Mesendoderm (in vitro differentiated cells): ENCODE data around the gene TMEM79.

ENCODE experiments used
- DNase-seq: peaks from one replicate; pipeline ENCODE4 v3.0.0; 2013
- H2AK5ac ChIP-seq: 2 replicates; pipeline ENCODE4 v1.6.1; 2013; ENCODE audit warnings: low read length, inconsistent platforms
- H2BK120ac ChIP-seq: 2 replicates; pipeline ENCODE4 v1.6.1; 2013; ENCODE audit warnings: low read depth, mild to moderate bottlenecking, low read length, moderate library complexity, mixed read lengths
- H2BK15ac ChIP-seq: replicated peaks from 2 replicates; pipeline ENCODE4 v1.6.1; 2013; ENCODE audit warnings: low read depth, mild to moderate bottlenecking, moderate library complexity
- H2BK5ac ChIP-seq: 2 replicates; pipeline ENCODE4 v1.6.1; 2013; ENCODE audit warnings: low read length, inconsistent platforms
- H3K18ac ChIP-seq: 2 replicates; pipeline ENCODE4 v1.6.1; 2013; ENCODE audit warnings: mild to moderate bottlenecking, low read length, mixed read lengths
- H3K23ac ChIP-seq: one replicate; pipeline ENCODE4 v1.6.1; 2013; ENCODE audit warnings: low read length
- H3K27ac ChIP-seq: 2 replicates; pipeline ENCODE4 v1.5.1; 2013; ENCODE audit warnings: low read depth, mild to moderate bottlenecking, inconsistent platforms, low read length, moderate library complexity
- H3K27me3 ChIP-seq: 2 replicates; pipeline ENCODE4 v1.6.1; 2013; ENCODE audit warnings: low read length, control low read depth, mild to moderate bottlenecking, inconsistent platforms; ENCODE audit not compliant: insufficient read depth, poor library complexity
- H3K36me3 ChIP-seq: 2 replicates; pipeline ENCODE4 v1.6.1; 2013; ENCODE audit warnings: low read length, inconsistent platforms; ENCODE audit not compliant: control insufficient read depth, insufficient read depth
- H3K4ac ChIP-seq: one replicate; pipeline ENCODE4 v1.6.1; 2013; ENCODE audit warnings: low read depth, mild to moderate bottlenecking, low read length, moderate library complexity
- H3K4me1 ChIP-seq: 2 replicates; pipeline ENCODE4 v1.6.1; 2013; ENCODE audit warnings: low read depth, low read length, inconsistent platforms; ENCODE audit not compliant: control insufficient read depth
- H3K4me2 ChIP-seq: 2 replicates; pipeline ENCODE4 v1.6.1; 2013; ENCODE audit warnings: low read length
- H3K4me3 ChIP-seq: 2 replicates; pipeline ENCODE4 v1.5.1; 2013; ENCODE audit warnings: mild to moderate bottlenecking, low read length
- H3K56ac ChIP-seq: one replicate; pipeline ENCODE4 v1.6.1; 2013; ENCODE audit warnings: low read length
- H3K79me1 ChIP-seq: 2 replicates; pipeline ENCODE4 v1.6.1; 2013; ENCODE audit warnings: low read length, inconsistent platforms
- H3K79me2 ChIP-seq: 2 replicates; pipeline ENCODE4 v1.6.1; 2013; ENCODE audit warnings: mild to moderate bottlenecking, low read length; ENCODE audit not compliant: control insufficient read depth, insufficient read depth
- H3K9ac ChIP-seq: 2 replicates; pipeline ENCODE4 v1.6.1; 2013; ENCODE audit warnings: low read length, inconsistent platforms
- H4K5ac ChIP-seq: one replicate; pipeline ENCODE4 v1.6.1; 2013; ENCODE audit warnings: low read length
- H4K8ac ChIP-seq: one replicate; pipeline ENCODE4 v1.6.1; 2013; ENCODE audit warnings: low read depth, mild to moderate bottlenecking, control low read depth, low read length, moderate library complexity
- WGBS: extraction: QIAGEN DNeasy Blood & Tissue Kit; methylation state at CpG from one replicate; pipeline ENCODE4 v1.1.7; 2013; ENCODE audit warnings: low lambda C conversion rate, missing lambda C conversion rate; ENCODE audit not compliant: insufficient coverage; ENCODE audit errors: extremely low coverage; 5-methylcytosine and 5-hydroxymethylcytosine counted together

The TMEM79 gene

DNA sequence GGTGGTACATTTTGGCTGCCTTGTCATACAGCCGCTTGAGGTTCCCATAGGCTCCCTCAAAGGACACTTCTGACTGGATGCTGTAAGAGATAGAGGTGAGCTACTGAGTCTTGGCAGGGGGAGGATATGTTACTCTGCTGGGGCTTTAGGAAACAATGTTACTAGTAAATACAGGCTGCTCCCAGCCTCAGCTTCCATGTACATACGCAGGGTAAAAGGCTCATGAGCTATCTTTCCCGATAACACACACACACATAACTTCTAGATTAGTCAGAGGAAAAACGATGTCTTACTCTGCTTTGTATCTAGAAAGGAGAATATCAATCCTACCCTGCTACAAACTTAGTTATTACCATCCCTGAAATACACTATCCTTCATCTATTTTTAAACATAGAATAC is 15.8 kb upstream of the TMEM79 start:
- Histone ChIP-seq H3K79me2 (no peaks in the 10 kb centered on the region), H3K23ac (no peak overlapping the region), H3K4me2 (no peak overlapping the region), H3K36me3 (peaks cover 43% of the 10 kb centered on the region), H2BK5ac (no peak overlapping the region), H3K79me1 (peaks cover 2% of the 10 kb centered on the region), H3K56ac (no peak overlapping the region), H3K9ac (no peak overlapping the region), H2BK15ac (no peak overlapping the region), H4K5ac (no peak overlapping the region), H3K27me3 (no peaks in the 10 kb centered on the region), H3K4ac (no peak overlapping the region), H3K4me1 (no peaks in the 10 kb centered on the region), H3K18ac (no peak overlapping the region), H4K8ac (no peak overlapping the region), H3K27ac (no peak overlapping the region), H2AK5ac (no peak overlapping the region), H2BK120ac (no peak overlapping the region), H3K4me3 (no peak overlapping the region)
- no peak for DNase-seq
- no CpG with 5 or more reads among the region's 4 CpGs for WGBS

DNA sequence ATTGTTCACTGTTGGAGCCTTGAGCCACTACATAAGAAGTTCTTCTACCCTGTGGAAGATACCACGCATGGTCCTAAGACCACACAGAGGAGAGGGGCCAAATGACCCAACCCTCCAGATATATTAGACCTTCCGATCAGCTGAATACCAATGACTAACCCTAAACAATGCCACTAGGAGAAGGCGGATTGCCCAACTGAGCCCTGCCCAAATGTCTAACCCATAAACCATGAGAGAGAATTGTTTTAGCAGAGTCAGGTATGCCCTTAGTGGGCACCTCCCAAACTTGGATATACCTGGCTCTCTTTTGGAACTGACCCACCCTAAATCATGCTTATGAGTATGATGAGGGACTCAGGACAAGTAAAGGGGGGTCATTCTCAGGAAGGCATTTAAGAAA is 13.8 kb upstream of the TMEM79 start:
- H3K79me1 ChIP-seq = no peaks in the 10 kb centered on the region
- H3K36me3 ChIP-seq = peaks cover 44% of the 10 kb centered on the region
- H4K5ac ChIP-seq = no peak overlapping the region
- no peaks in the 10 kb centered on the region for H3K4me1 ChIP-seq
- H3K4ac ChIP-seq = no peak overlapping the region
- no peak overlapping the region for H3K4me3 ChIP-seq
- no peak for DNase-seq
- no peak overlapping the region for H2AK5ac ChIP-seq
- H3K27me3 ChIP-seq = no peaks in the 10 kb centered on the region
- no peak overlapping the region for H3K23ac ChIP-seq
- H3K4me2 ChIP-seq = no peak overlapping the region
- no peak overlapping the region for H2BK120ac ChIP-seq
- H2BK15ac ChIP-seq = no peak overlapping the region
- H3K79me2 ChIP-seq = no peaks in the 10 kb centered on the region
- H3K27ac ChIP-seq = no peak overlapping the region
- no peak overlapping the region for H3K56ac ChIP-seq
- H3K18ac ChIP-seq = no peak overlapping the region
- no peak overlapping the region for H2BK5ac ChIP-seq
- no peak overlapping the region for H4K8ac ChIP-seq
- H3K9ac ChIP-seq = no peak overlapping the region
- no CpG with 5 or more reads among the region's 3 CpGs for WGBS

DNA sequence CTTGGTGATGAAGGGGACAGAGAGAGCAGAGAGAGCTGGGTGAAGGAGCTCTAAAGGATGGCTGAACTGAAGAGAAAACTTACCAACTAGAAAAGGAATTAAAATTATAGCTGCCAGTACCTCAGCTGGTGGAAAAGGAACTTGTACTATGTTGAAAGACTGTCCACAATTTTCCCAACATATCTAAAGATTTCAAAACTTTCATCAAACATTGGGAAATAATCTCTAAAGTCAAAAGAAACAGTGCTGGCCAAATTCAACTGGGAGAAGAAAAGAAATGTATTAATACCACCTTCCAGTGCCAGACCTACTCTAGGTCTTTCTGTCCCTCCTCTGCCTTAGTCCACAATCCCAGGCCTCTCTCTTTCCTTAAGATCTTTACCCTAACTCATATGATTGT is 7.6 kb upstream of the TMEM79 start:
- H3K4me2 ChIP-seq = no peak overlapping the region
- no peak for DNase-seq
- no peak overlapping the region for H3K18ac ChIP-seq
- H4K8ac ChIP-seq = no peak overlapping the region
- no peak overlapping the region for H3K4ac ChIP-seq
- no peak overlapping the region for H2BK120ac ChIP-seq
- H2AK5ac ChIP-seq = no peak overlapping the region
- peaks cover 27% of the 10 kb centered on the region for H3K79me2 ChIP-seq
- H3K79me1 ChIP-seq = peaks cover 14% of the 10 kb centered on the region
- no peak overlapping the region for H4K5ac ChIP-seq
- H3K56ac ChIP-seq = no peak overlapping the region
- H3K4me3 ChIP-seq = no peak overlapping the region
- no peaks in the 10 kb centered on the region for H3K4me1 ChIP-seq
- H2BK5ac ChIP-seq = no peak overlapping the region
- no peaks in the 10 kb centered on the region for H3K27me3 ChIP-seq
- H3K36me3 ChIP-seq = peaks cover 21% of the 10 kb centered on the region
- no peak overlapping the region for H3K23ac ChIP-seq
- no peak overlapping the region for H3K27ac ChIP-seq
- no peak overlapping the region for H3K9ac ChIP-seq
- no peak overlapping the region for H2BK15ac ChIP-seq

DNA sequence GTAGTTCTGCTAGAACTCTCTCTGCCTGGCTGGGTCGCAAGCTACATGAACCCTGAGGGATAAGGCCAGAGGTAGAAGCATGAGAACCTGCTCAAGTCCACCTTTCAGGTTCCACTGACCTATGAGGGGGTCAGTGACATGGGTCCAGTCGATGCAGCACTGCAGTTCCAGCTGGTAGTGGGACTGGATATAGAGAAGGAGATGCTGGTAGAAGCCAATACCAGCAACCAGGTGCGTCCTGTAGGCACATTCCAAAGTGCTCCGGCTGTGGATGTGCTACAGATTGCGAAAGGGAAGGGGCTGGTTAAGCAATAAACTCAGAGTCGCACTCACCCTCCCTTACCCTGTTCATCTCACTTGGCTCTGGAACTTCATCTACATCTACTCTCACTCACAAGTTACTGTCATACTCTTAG is 7.2 kb upstream of the TMEM79 start:
- H3K36me3 ChIP-seq = peaks cover 21% of the 10 kb centered on the region
- H3K9ac ChIP-seq = no peak overlapping the region
- no peak overlapping the region for H2BK120ac ChIP-seq
- H3K4me1 ChIP-seq = no peaks in the 10 kb centered on the region
- H3K27me3 ChIP-seq = no peaks in the 10 kb centered on the region
- no peak overlapping the region for H3K56ac ChIP-seq
- H3K79me2 ChIP-seq = peaks cover 31% of the 10 kb centered on the region
- no peak overlapping the region for H2BK15ac ChIP-seq
- no peak overlapping the region for H3K18ac ChIP-seq
- no peak overlapping the region for H3K27ac ChIP-seq
- no peak for DNase-seq
- no peak overlapping the region for H2AK5ac ChIP-seq
- H2BK5ac ChIP-seq = no peak overlapping the region
- no peak overlapping the region for H3K23ac ChIP-seq
- H4K5ac ChIP-seq = no peak overlapping the region
- WGBS = no CpG with 5 or more reads among the region's 6 CpGs
- no peak overlapping the region for H3K4me3 ChIP-seq
- peaks cover 18% of the 10 kb centered on the region for H3K79me1 ChIP-seq
- no peak overlapping the region for H3K4me2 ChIP-seq
- no peak overlapping the region for H3K4ac ChIP-seq
- H4K8ac ChIP-seq = no peak overlapping the region

DNA sequence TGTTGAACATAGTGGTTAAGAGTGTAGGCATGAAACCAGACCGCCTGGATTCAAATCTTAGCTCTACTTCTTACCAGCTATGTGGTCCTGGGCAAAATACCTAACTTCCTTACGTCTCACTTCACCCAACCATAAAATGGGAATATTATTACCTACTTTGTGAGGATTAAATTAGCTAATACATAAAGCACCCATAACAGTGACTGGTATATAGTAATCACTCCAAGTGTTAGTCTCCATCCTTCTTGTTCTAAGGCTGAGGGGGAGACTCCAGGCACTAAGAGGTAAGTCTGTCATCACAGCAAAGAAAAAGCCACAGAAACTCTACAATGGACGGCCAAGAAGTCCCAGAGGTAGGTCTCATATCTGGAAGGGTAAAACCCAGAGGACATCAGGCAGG is 4.3 kb upstream of the TMEM79 start:
- Histone ChIP-seq H4K8ac (no peak overlapping the region), H3K4me3 (no peak overlapping the region), H3K36me3 (peaks cover 8% of the 10 kb centered on the region), H3K27me3 (no peaks in the 10 kb centered on the region), H3K23ac (no peak overlapping the region), H3K79me1 (peaks cover 19% of the 10 kb centered on the region), H2BK120ac (no peak overlapping the region), H3K18ac (no peak overlapping the region), H2AK5ac (no peak overlapping the region), H3K9ac (no peak overlapping the region), H3K4ac (no peak overlapping the region), H3K27ac (no peak overlapping the region), H4K5ac (no peak overlapping the region), H2BK5ac (no peak overlapping the region), H3K56ac (no peak overlapping the region), H3K4me1 (no peaks in the 10 kb centered on the region), H2BK15ac (no peak overlapping the region), H3K4me2 (no peak overlapping the region), H3K79me2 (peaks cover 34% of the 10 kb centered on the region)
- no CpG with 5 or more reads among the region's 3 CpGs for WGBS
- DNase-seq = no peak

DNA sequence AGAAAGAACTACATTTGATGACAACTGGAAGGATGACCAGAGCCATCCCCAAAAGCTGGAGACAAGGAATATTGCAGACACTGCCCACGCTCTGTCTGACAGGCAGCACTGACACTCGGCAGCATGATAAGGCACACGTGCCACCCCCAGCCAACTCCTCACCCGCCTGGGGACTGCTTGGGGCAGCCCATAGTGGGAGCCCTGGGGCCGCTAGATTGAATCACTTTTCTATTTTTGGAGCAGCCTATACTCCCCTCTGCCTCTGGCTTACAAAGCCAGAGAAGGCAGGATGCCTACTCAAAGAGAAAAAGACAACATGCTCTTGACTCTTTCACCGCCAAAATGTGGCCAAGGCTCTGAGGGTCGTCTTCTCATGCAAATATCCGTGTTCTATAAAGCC is 2.8 kb upstream of the TMEM79 start:
- WGBS = no CpG with 5 or more reads among the region's 8 CpGs
- H3K27me3 ChIP-seq = no peaks in the 10 kb centered on the region
- peaks cover 19% of the 10 kb centered on the region for H3K79me1 ChIP-seq
- no peak overlapping the region for H4K5ac ChIP-seq
- H3K4me2 ChIP-seq = peak overlapping the region; percentile 72
- no peak overlapping the region for H4K8ac ChIP-seq
- no peak overlapping the region for H3K27ac ChIP-seq
- no peak overlapping the region for H2BK5ac ChIP-seq
- H3K4me3 ChIP-seq = no peak overlapping the region
- no peak overlapping the region for H2BK15ac ChIP-seq
- no peak overlapping the region for H3K23ac ChIP-seq
- no peak overlapping the region for H2BK120ac ChIP-seq
- no peaks in the 10 kb centered on the region for H3K4me1 ChIP-seq
- H3K56ac ChIP-seq = peak overlapping the region; percentile 90
- peaks cover 34% of the 10 kb centered on the region for H3K79me2 ChIP-seq
- no peak overlapping the region for H3K4ac ChIP-seq
- H3K18ac ChIP-seq = no peak overlapping the region
- H3K9ac ChIP-seq = peak overlapping the region; percentile 63
- peaks cover 6% of the 10 kb centered on the region for H3K36me3 ChIP-seq
- no peak overlapping the region for H2AK5ac ChIP-seq
- DNase-seq = no peak
